ENCODE results near the gene MAGI2. TPM values are rescaled to one million over a fixed set of nuclear protein-coding genes. Genes with fewer than 3 reads are reported as not detected.
A peak's percentile ranks its signal among the peaks of the same experiment; 100 is the strongest.

The MAGI2 gene
- polyA plus RNA-seq, 1 donor, result 3.7 TPM

DNA sequence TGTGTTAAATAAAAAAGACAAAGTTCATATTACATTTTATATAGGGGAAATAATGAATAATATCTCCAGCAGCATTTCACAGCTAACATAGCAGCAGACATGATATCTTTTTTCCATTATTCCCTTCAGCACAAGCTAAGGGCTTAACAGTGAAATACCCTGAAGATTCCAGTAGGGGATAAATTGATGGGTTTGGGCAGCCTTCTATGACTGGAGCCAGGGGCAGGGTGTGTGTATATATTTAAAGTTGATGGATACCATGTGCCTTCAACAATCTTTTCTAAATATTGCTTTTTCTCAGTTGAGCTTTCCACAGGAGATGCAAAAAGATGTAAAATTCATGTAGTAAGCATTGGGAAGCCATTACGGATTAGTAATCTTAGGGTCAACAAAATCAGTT lies 151.2 kb downstream of the MAGI2 start:
- no peak for DNase-seq (ENCODE audit: low read depth)

DNA sequence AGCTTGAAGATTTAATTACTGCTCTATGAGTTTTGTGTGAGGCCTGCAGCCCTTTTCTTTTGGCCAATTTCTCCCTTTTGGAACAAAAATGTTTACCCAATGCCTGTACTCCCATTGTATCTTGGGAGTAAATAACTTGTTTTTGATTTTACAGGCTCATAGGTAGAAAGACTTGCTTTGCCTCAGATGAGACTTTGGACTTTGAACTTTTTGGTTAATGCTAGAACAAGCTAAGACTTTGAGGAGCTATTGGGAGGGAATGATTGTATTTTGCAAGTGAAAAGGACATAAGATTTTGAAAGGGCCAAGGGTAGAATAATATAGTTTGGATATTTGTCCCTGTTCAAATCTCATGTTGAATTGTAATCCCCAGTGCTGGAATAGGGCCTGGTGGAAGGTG lies 152.0 kb downstream of the MAGI2 start:
- DNase-seq (ENCODE audit: low read depth), result no peak

DNA sequence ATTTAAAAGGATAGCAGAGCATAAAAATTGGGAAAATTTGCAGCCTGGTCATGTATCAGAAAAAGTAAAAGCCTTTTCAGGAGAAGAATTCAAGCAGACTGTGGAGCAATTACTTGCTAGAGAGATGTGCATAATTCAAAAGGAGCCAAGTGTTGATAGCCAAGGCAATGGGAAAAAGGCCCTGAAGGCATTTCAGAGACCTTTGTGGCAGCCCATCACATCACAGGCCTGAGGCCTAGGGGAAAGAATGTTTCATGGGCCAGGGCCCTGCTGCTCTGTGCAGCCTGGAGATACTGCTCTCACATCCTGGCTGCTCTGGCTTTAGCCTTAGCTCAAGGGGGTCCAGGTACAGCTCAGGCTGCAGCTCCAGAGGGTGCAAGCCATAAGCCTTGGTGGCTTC lies 152.9 kb downstream of the MAGI2 start:
- no peak for DNase-seq (ENCODE audit: low read depth)

DNA sequence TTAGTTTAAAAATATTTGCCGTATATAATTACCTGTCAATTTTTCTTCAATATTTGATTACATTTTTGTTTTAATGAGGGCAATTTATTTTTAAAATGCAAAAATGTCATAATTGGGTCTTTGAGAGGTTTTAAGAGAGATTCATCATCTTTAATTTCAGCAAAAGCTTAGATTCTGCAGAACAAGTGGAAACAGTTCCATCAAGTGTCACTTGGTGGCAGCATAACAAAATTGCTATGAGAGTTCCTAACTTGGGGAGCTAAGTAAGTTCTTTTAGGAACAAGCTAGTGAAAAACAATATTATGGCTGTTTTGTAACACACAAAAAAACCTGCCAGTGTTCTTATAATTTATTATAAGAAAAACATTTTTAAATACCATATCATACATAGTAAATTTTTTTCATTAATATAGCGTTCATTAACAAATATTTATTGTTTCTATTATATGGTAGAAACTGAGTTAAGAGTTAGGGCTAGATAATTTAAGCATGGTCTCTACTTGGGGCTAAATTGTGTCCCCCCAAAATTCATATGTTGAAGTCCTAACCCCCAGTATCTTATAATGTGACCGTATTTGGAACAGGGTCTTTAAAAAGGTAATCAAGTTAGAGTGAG lies 155.2 kb downstream of the MAGI2 start:
- no peak for DNase-seq (ENCODE audit: low read depth)

DNA sequence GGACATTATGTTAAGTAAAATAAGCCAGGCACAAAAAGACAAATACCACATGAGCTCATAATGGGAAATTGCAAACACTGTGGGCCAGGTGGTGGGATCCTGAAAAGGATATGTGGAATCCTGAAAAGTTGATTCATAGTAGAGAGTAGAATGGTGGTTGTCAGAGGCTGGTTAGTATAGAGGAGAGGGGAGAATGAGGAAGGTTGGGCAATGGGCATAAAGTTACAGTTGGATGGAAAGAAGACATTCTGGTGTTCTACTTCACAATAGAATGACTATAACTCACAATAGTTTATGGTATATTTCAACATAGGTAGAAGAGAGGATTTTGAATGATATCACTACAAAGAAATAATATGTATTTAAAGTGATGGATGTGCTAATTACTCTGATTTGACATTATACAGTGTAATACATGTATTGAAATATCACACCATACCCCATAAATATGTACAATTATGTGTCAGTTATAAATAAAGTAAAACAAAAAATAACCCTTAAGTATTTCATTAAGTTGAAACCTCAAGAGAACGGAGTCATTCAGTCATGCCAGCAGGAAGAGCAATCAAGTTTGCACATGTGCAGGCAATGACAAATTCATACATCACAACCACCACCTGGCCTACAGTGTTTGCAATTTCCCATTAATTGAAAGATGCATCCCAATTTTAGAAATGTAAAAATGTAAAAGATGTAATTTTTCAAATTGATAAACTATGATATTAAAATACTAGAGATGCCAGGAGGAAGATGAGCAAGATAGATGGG lies 156.7 kb downstream of the MAGI2 start:
- DNase-seq (ENCODE audit: low read depth), result no peak

DNA sequence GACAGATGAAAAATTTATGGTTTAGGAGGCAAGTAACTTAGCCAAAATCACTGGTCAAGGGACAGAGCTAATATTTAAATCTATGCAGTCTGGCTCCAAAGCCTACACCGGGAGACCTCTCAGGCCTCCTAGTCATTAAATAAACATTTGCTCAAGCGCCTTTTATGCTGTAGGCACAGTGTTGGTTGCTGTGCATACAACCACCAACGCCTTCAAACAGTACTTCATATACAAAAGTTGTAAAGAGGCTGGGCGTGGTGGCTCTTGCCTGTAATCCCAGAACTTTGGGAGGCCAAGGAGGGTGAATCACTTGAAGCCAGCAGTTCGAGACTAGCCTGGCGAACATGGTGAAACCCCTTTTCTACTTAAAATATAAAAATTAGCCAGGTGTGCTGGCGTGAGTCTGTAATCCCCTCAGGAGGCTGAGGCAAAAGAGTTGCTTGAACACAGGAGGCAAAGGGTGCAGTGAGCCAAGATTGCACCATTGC lies 159.8 kb downstream of the MAGI2 start:
- DNase-seq (ENCODE audit: low read depth), result no peak

DNA sequence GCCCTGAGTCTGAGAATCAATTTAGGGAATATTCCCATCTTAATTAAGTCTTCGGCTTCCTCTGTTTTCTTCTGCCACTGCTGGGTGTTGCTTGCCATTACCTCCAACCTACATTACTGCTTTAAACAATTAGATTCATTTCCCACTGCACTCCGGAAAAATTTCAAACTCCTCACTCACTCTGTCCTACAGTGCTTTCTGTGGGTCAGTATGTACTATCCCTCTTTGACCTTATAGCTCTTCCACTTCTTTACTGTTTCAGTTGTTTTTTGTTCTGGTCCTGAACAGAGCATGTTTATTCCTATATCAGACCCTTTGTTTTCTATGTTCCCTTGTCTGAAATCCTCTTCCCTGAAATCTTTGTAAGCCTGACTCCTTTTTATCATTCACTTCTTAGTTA lies 160.6 kb downstream of the MAGI2 start:
- DNase-seq (ENCODE audit: low read depth), result no peak

DNA sequence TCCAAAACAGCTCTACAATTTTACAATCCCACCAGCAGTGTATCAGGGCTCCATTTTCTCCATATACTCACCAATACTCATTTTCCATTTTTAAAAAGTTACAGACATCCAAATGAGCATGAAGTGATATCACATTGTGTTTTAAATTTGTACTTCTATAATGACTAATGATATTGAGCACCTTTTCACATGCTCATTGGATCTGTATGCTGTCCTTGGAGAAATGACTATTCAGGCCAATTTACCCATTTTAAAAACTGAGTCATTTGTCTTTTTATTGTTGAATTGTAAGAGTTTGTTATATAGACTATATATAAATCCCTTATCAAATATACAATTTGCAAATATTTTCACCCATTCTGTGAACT lies 162.0 kb downstream of the MAGI2 start:
- DNase-seq (ENCODE audit: low read depth), result no peak

DNA sequence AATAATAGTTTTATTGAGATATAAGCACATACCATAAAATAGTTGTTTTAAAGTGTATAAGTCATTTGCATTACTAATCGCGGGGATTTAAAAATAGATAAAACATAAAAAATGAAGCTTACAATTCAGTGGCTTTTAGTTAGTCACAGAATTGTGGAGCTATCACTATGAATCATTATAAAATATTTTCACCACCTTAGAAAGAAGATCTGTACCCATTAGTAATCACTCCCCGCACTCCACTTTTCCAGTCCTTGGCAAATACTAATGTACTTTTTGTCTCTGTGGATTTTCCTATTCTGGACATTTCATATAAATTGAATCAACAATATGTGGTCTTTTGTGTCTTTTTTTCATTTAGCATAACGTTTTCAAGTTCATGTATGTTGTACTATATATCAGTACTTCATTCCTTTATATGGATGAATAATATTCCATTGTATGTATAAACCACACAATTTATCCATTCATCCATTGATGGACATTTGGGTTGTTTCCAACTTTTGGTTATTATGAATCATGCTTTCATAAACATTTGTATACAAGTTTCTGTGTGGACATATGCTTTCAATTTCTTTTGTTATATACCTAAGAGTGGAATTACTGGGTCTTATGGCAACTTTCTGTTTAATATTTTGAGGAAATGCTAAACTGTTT lies 162.5 kb downstream of the MAGI2 start:
- DNase-seq (ENCODE audit: low read depth), result no peak

DNA sequence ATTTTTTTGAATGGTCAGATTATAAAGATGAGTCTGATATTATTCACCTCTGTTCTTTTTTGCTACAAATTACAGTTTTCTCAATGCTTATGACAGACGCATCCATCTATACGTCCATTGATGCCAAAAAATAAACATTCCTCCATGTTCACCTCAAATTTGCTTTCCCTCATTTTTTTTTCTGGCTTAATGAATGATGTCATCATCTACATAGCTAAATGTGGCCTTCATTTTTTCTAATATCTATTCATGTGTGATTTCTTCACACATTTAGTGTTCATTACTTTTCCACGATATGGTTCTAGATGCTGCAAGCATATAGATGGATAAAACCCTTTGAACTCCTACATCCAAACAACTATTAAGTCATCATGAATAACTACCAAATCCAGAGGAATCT lies 163.1 kb downstream of the MAGI2 start:
- DNase-seq (ENCODE audit: low read depth), result no peak

DNA sequence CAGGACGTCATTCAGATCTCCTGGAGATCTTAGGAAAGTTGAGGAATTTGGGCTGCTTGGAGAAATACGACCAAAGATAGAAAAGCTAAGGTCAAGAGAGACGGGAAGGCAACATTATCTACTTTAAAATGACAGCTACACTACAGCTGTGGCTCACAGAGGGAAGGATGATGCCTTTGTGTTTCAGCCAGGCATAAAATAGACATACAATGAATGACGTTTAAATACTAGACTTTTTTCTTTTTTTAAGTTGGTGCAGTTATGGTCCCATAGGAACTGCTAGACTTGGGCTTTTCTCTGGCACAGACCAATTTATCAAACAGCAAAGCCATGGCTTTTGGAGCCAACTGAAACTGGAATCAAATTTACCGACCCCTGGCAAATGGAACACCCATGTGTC lies 164.8 kb downstream of the MAGI2 start:
- DNase-seq (ENCODE audit: low read depth), result no peak

DNA sequence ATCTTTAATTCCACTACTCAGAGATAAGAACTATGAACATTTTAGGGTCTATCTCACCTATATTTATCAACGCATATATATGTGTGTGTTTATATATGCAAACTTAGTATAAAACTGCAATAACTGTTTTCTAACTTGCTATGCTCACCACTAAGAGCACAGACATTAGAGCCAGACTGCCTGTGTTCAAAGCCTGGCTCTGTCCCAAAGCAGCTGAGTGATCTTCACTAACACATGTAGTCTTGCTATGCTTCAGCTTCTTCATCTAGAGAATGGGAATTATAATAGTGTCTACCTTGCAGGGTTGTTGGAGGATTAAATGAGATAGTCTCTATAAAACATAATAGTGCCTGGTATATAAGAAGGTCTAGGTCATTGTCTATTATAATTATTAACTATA lies 165.5 kb downstream of the MAGI2 start:
- no peak for DNase-seq (ENCODE audit: low read depth)

DNA sequence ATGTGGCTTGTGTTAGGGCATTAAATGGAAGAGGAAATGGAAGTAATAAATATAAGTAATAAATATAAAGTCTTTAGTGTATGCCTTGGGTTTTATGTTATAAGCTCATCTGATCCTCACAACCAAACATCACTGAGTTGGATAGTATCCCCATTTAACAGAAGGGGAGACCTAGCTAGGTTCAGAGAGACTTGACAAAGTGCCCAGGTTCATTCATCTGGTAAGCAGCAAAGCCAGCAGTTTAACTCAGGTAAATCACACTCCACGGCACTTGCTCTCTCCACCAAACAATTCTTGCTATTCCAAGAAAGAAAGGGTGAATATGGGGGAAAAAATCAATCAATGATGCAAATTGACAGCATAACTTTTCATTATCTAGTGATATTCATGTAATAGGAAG lies 167.3 kb downstream of the MAGI2 start:
- DNase-seq (ENCODE audit: low read depth), result no peak

DNA sequence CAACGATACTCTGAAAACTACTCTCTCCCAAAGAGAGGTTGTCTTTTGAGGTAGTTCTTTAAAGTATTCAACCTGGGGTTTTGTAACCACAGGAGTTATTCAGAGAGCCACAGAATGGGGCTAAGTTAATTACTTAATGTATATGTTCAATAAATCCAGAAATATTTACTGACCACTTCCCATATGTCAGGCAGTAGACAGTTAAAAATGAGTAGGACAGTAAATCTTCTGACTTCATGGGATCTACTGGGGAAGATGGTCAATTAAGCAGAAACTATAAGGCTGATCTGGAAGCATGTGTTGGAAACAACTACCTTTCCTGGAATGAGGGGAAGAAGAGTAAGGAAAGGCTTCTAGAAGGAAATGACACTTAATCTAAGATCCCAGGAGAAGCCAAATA lies 167.7 kb downstream of the MAGI2 start:
- DNase-seq (ENCODE audit: low read depth), result no peak

DNA sequence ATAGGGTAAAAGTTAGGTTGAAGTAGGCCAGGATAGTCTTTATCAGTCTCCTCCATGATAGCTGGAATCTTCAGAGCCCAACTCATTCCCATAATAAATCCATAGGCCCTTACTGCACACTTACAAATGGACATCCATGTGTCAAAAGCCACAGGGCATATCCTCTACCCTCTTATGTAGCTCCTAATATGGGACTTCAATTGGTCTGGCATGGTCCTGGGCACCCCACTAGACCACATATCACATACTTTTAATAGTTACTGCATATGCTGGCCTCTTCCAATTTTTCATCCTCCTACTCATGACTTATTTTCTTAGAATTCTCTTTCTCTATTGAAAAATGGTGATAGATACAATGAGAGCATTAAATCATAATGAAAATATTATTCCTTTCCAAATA lies 169.3 kb downstream of the MAGI2 start:
- DNase-seq (ENCODE audit: low read depth), result no peak

DNA sequence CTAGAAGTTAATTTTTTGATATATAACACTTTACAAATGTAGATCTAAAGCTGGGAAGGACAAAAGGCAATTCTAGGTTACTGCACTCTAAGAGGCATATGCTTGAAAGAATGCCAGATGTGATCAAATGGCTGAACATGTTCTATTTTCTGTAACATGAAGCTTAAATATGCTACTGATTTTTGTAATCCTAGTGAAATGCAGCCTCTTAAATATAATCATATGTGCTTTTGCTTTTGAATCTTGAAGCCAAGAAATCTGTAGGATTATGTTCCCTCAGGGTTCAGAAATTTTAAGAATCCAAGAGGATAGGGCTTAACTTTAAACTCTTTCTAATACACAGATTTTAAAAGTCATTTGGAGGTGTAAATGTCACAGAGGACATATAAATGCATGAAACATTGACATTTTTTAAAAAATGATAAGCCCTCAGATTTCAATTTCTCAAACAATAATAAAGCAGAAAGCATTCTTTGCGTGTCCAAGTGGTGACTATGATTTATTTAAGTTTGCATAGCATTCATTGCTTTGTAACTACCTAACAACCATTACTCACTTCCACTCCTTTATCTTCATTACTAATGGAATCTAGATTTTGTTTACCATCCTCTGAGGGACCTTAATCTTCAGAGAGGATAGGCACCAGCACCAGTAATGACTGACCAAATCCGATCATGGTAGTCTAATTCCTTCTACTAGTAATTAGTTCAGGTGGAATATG lies 170.4 kb downstream of the MAGI2 start:
- DNase-seq (ENCODE audit: low read depth), result peak; percentile 36

DNA sequence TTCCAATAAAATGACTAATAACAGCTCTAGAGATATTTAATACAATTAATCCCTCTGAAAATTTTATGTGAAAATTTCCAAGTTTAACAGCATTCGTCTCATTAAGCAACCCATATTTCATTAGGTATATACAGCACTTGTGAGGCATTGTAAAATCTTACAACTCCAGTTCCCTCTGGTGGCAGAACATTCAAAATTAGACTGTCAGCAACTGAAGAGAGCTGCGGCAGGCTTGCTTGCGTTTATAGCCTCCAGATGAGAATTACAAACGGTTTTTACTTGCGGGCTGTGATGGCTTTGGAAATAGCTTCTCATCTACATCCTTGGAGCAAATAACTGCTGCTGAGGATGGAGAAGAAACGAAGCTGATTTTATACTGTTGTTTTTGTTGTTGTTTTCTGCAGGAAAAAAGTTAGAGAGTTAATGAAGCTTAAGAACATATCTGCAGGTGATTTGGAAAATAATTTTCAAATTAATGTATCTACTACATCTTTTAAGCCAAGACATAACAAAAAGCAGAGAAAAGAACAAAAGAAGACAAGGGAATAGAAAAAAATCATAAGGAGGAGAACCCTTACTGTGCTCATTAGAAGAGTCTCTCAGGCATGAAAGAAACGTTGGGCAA lies 171.3 kb downstream of the MAGI2 start:
- DNase-seq (ENCODE audit: low read depth), result peak; percentile 31

DNA sequence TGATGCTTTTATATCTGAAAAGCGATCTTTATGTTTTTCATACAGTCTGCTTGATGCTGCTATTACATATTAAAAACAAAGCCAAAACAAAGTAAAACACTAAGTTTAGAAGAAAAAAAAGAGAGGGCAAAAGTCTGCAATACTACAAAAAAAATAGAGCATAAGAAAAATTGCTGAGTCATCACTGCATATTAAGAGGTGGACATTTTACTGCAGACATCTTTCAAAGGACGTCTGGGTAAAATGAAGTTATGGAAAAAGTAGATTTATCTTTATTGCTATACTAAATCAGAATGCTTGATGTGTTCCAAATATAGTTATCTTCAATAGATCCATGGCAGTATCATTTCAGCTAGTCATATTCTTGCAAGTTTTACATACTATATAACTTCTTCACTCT lies 172.0 kb downstream of the MAGI2 start:
- no peak for DNase-seq (ENCODE audit: low read depth)

DNA sequence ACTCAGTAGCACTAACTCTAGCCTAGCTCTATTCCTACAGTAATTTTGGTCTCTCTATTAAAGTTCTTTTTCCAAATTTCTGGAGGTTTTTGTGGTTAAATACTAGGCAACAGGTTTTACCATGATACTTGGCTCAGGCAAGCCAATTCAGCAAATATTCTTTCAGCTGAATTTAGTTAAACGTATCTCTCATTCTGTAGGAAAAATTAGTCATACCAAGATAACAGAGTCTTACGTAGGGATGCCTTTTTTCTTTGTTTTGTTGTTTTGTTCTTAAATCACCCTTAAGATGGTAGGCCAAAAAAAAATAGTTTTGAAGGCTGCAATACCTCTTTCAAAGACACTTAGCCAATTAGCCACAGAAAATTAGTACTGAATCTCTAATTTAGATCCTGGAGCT lies 180.5 kb downstream of the MAGI2 start:
- no peak for DNase-seq (ENCODE audit: low read depth)

DNA sequence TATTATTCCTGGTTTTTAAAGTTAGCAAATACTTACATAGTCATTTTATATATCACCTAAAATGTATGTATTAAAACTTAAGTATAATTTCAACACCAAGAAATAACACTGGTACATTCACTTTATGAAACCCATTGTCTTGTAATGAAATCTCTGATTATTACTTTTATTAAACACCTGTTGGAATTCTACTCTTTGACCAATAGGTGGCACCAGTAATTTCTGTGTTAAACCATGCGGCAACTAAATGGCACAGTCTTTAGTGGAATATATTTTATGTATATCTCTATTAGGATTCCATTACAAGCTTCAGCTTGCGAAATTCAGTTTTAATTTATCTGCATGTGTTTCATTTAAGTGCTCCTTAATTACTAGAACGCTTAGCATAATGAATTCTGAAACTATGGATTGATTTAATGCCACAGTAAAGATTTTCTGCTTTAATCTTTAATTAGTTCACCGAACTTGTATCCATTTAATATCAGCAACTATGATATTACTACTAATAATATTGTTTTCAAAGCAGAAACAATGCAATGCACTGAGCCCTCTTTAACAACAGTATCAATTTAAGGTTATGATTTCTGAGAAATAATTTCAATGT lies 181.3 kb downstream of the MAGI2 start:
- peak; percentile 16 for DNase-seq (ENCODE audit: low read depth)

DNA sequence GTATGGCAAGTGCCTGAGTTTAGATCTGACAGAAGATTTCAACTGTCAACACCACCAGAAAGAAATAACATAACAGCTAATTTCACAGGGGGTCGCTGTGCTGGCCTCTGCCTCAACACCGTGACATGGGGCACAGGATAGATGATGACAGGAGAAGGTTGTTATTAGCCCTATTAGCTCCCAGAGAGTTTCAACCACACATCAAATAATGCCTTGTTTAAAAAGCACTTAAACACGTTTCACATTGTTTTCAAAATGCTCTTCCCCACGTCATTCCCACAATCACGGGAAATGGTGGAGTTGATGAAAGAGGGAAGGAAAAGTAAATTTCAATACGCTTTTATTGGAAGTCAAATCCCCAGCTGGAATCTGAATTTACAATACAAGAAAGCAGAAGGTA lies 184.7 kb downstream of the MAGI2 start:
- no peak for DNase-seq (ENCODE audit: low read depth)

DNA sequence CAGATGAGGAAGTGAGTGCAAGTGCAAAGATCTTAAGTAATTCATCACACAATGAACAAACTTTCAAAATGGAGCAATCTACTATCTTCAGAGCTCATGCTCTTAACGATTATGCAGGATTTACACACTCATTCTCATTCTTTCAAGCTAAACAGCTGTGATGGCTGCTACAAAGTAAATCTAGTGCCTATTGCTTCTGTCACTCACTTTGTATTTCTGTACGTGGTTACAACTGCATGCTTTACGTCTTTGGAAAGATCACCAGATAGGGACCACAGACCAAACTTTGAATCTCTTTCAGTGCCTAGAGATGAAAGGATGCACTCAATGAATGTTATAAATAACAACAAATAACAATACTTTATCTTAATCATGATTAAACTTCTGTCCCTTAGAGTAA lies 194.6 kb downstream of the MAGI2 start:
- DNase-seq (ENCODE audit: low read depth), result no peak
